B cell (primary cell): ENCODE data around the gene BCAR3. TPM values are rescaled to one million over a fixed set of nuclear protein-coding genes. Genes with fewer than 3 reads are reported as not detected.
"Not testable (repeated sequence)": the region's sequence is repeated elsewhere in the genome, so short reads cannot be mapped to it uniquely, and the experiment has no call there.

Experiments
- ATAC-seq: fragments of 200-7000 bp; cut with Tn5 transposase; one replicate; pipeline ENCODE4 v1.10.0; 2021; ENCODE audit warnings: low read depth, mild to moderate bottlenecking, moderate number of reproducible peaks, moderate library complexity
- CTCF ChIA-PET: fragments of 350-600 bp; sonication (Branson Sonifier 250); formaldehyde crosslinking; loops from one replicate; lab custom pipeline; 2021; ENCODE audit warnings: antibody characterized with exemption, inconsistent platforms; lab: Charles Lee
- POLR2A ChIA-PET: fragments of 350-600 bp; sonication (Branson Sonifier 250); formaldehyde crosslinking; loops from one replicate; lab custom pipeline; 2021; ENCODE audit warnings: antibody characterized with exemption; lab: Charles Lee
- DNase-seq: peaks from one replicate; pipeline ENCODE4 v3.0.0; 2013
- H2AFZ ChIP-seq: 2 replicates; pipeline ENCODE4 v1.6.1; 2012; ENCODE audit warnings: mild to moderate bottlenecking, low read depth, low read length; ENCODE audit not compliant: insufficient read depth, poor library complexity, severe bottlenecking
- H3K27ac ChIP-seq, 2 donors: 1 replicate in 1 of 2; 2 replicates in 1 of 2; pipeline ENCODE4 v1.5.1; 2012 to 2013; ENCODE audit warnings: low read length in 2 of 2, mild to moderate bottlenecking in 2 of 2, moderate library complexity in 1 of 2
- H3K27me3 ChIP-seq, 4 experiments: fragments of 200-600 bp in 1 of 4; sonication (generic) in 1 of 4; replicated peaks in 1 of 4; 1 replicate in 2 of 4; 2 replicates in 2 of 4; pipeline versions ENCODE4 v1.6.1 to v1.7.0; 2013 to 2016; ENCODE audit warnings: low read length in 3 of 4, mild to moderate bottlenecking in 2 of 4, mixed read lengths in 1 of 4, moderate library complexity in 1 of 4; ENCODE audit not compliant: insufficient read depth in 4 of 4, control insufficient read depth in 3 of 4; ENCODE audit errors: control extremely low read depth in 1 of 4
- H3K36me3 ChIP-seq, 2 experiments: replicated peaks in 1 of 2; 1 replicate in 1 of 2; 2 replicates in 1 of 2; pipeline versions ENCODE4 v1.6.1 to v1.7.1; 2013; ENCODE audit warnings: low read length in 1 of 2; ENCODE audit not compliant: insufficient read depth in 2 of 2, control insufficient read depth in 1 of 2; ENCODE audit errors: control extremely low read depth in 1 of 2, extremely low read depth in 1 of 2
- H3K4me1 ChIP-seq, 2 donors: fragments of 200-600 bp in 1 of 2; sonication (generic) in 1 of 2; 1 replicate in 1 of 2; 2 replicates in 1 of 2; pipeline versions ENCODE4 v1.5.1 to v1.6.1; 2013 to 2017; ENCODE audit warnings: low read length in 2 of 2; ENCODE audit not compliant: control insufficient read depth in 2 of 2, insufficient read depth in 2 of 2
- H3K4me2 ChIP-seq: replicated peaks from 2 replicates; pipeline ENCODE3; 2012; ENCODE audit warnings: mild to moderate bottlenecking, low read depth, low read length; ENCODE audit not compliant: poor library complexity, severe bottlenecking
- H3K4me3 ChIP-seq, 5 experiments: fragments of 200-600 bp in 1 of 5; sonication (generic) in 1 of 5; 1 replicate in 3 of 5; 2 replicates in 2 of 5; pipeline versions ENCODE4 v1.5.1 to v1.7.0; 2011 to 2016; ENCODE audit warnings: low read length in 4 of 5, mild to moderate bottlenecking in 4 of 5, low read depth in 2 of 5, control low read depth in 1 of 5, moderate library complexity in 1 of 5; ENCODE audit not compliant: insufficient read depth in 1 of 5; ENCODE audit errors: control extremely low read depth in 1 of 5, extremely low read depth in 1 of 5
- H3K79me2 ChIP-seq: fragments of 200-600 bp; sonication (generic); one replicate; pipeline ENCODE4 v1.6.0; 2016; ENCODE audit warnings: low read length; ENCODE audit not compliant: control insufficient read depth, insufficient read depth
- H3K9ac ChIP-seq: fragments of 200-600 bp; sonication (generic); 2 replicates; pipeline ENCODE4 v1.6.1; 2017; ENCODE audit warnings: mild to moderate bottlenecking, low read length, moderate library complexity
- H3K9me3 ChIP-seq, 3 donors: one replicate each; pipeline versions ENCODE4 v1.6.1 to v1.7.1; 2013; ENCODE audit warnings: low read length in 2 of 3; ENCODE audit not compliant: control insufficient read depth in 2 of 3, insufficient read depth in 1 of 3; ENCODE audit errors: control extremely low read depth in 1 of 3
- H4K20me1 ChIP-seq: 2 replicates; pipeline ENCODE4 v1.6.0; 2012; ENCODE audit warnings: mild to moderate bottlenecking, low read length; ENCODE audit not compliant: insufficient read depth, control insufficient read depth, poor library complexity, severe bottlenecking
- H3K27ac Mint-ChIP-seq: one replicate; pipeline ENCODE4 v1.8.0; 2021; ENCODE audit warnings: mixed read lengths
- H3K27me3 Mint-ChIP-seq: one replicate; pipeline ENCODE4 v1.8.0; 2021; ENCODE audit warnings: mixed read lengths
- H3K4me1 Mint-ChIP-seq: one replicate; pipeline ENCODE4 v1.8.0; 2021; ENCODE audit warnings: mixed read lengths
- H3K4me3 Mint-ChIP-seq: one replicate; pipeline ENCODE4 v1.8.0; 2021; ENCODE audit warnings: mixed read lengths
- H3K9me3 Mint-ChIP-seq: one replicate; pipeline ENCODE4 v1.8.0; 2022; ENCODE audit warnings: mixed read lengths; ENCODE audit not compliant: insufficient read depth
- EZH2 ChIP-seq: IDR thresholded peaks from 2 replicates; pipeline ENCODE4 v1.6.1; 2012; ENCODE audit warnings: borderline replicate concordance, low read depth, mild to moderate bottlenecking, moderate library complexity, low read length; ENCODE audit not compliant: insufficient read depth, poor library complexity, severe bottlenecking
- WGBS: methylation state at CpG from one replicate; pipeline ENCODE4 v1.1.5; 2013; ENCODE audit warnings: missing lambda C conversion rate; ENCODE audit not compliant: insufficient coverage; 5-methylcytosine and 5-hydroxymethylcytosine counted together
- intact Hi-C: fragments of 100-400 bp; cut with micrococcal nuclease; formaldehyde crosslinking; loops from one replicate; pipeline ENCODE4 v1.10.0; 2022
- polyA plus RNA-seq: library from polyadenylated mRNA; depleted of rRNA; stranded (reverse); fragments of >200 nt; gene quantifications from 2 replicates; pipeline ENCODE4 v1.2.3, GENCODE V29; 2012
- total RNA-seq, 2 donors: library from RNA; stranded (reverse); fragments of 120-200 nt in 1 of 2; gene quantifications; 1 replicate in 1 of 2; 2 replicates in 1 of 2; pipeline versions ENCODE4 v1.2.3 to v1.2.4, GENCODE V29; 2013 to 2022
- TF ChIP-seq, protein P1 (sequence below): fragments of 200-600 bp; IDR thresholded peaks from one replicate; pipeline ENCODE4 v1.8.0; 2022; ENCODE audit warnings: antibody characterized with exemption, mild to moderate bottlenecking

The BCAR3 gene
- total and polyA plus RNA-seq, 2 donors (not counting 1 experiment from before 2014, with no cell fraction given) = 6.7 to 13.0 TPM

GRCh38 chr1:93675271-93675670 lies 6.4 kb downstream of the BCAR3 start:
- Histone ChIP-seq H3K27me3 (no peaks in the 10 kb centered on the region), H3K9ac (no peak overlapping the region), H3K4me1 (peaks cover 2 to 8% of the 10 kb centered on the region in 2 donors), H3K9me3 (no peaks in the 10 kb centered on the region), H3K4me2 (no peak overlapping the region), H3K79me2 (peaks cover 52% of the 10 kb centered on the region), H2AFZ (no peak overlapping the region), H4K20me1 (no peaks in the 10 kb centered on the region), H3K36me3 (peaks cover 11 to 19% of the 10 kb centered on the region in 2 experiments), H3K27ac (no peak overlapping the region), H3K4me3 (no peak overlapping the region)
- intact Hi-C loops = no loop called here
- ChIA-PET POLR2A (interaction anchor here (0.7 kb wide), 1 partner anchor 728 kb away, joined by 5 read pairs; no protein-coding TSS in a partner anchor), CTCF (interaction anchor here (1.0 to 1.3 kb wide), 2 partner anchors 46 to 76 kb away, joined by 4 to 5 read pairs; no protein-coding TSS in a partner anchor)
- H3K4me1 Mint-ChIP-seq = peaks cover 44% of the 10 kb centered on the region
- H3K27me3 Mint-ChIP-seq = no peaks in the 10 kb centered on the region
- DNase-seq = no peak
- no peaks in the 10 kb centered on the region for H3K9me3 Mint-ChIP-seq
- H3K4me3 Mint-ChIP-seq = no peak overlapping the region
- no peak for ATAC-seq
- no peak for TF ChIP-seq EZH2
- TF ChIP-seq, protein P1, sequence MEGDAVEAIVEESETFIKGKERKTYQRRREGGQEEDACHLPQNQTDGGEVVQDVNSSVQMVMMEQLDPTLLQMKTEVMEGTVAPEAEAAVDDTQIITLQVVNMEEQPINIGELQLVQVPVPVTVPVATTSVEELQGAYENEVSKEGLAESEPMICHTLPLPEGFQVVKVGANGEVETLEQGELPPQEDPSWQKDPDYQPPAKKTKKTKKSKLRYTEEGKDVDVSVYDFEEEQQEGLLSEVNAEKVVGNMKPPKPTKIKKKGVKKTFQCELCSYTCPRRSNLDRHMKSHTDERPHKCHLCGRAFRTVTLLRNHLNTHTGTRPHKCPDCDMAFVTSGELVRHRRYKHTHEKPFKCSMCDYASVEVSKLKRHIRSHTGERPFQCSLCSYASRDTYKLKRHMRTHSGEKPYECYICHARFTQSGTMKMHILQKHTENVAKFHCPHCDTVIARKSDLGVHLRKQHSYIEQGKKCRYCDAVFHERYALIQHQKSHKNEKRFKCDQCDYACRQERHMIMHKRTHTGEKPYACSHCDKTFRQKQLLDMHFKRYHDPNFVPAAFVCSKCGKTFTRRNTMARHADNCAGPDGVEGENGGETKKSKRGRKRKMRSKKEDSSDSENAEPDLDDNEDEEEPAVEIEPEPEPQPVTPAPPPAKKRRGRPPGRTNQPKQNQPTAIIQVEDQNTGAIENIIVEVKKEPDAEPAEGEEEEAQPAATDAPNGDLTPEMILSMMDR = no peak
- H3K27ac Mint-ChIP-seq = no peak overlapping the region
- 90% methylated on average over 2 of the region's 3 CpGs for WGBS

DNA sequence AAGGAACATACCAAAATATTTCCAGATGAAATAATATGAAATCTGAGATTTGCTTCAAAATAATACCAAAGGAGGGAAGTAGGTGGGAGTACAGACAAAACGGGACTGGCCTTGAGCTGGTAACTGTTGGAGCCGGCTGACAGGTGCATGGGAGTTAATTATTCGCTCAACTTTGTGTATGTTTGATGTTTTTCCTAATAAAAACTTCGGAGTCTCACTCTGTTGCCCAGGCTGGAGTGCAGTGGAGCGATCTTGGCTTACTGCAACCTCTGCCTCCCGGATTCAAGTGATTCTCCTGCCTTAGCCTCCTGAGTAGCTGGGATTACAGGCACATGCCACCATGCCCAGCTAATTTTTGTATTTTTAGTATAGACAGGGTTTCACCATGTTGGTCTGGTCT lies 7.6 kb downstream of the BCAR3 start:
- H3K4me2 ChIP-seq, intact Hi-C loops, H3K9ac ChIP-seq, ATAC-seq, H3K4me3 ChIP-seq, H3K27me3 ChIP-seq, H3K27me3 Mint-ChIP-seq, H3K9me3 Mint-ChIP-seq, H3K4me1 ChIP-seq, H4K20me1 ChIP-seq, H3K27ac ChIP-seq, H3K9me3 ChIP-seq, POLR2A ChIA-PET, DNase-seq, H2AFZ ChIP-seq, H3K27ac Mint-ChIP-seq, H3K4me3 Mint-ChIP-seq: not testable (repeated sequence)
- 96% methylated on average over 5 of the region's 6 CpGs for WGBS
- CTCF ChIA-PET = interaction anchor here (0.9 to 1.3 kb wide), 2 partner anchors 12 to 140 kb away, joined by 3 to 5 read pairs; no protein-coding TSS in a partner anchor
- H3K4me1 Mint-ChIP-seq = peaks cover 32% of the 10 kb centered on the region
- Histone ChIP-seq H3K79me2 (peaks cover 53% of the 10 kb centered on the region), H3K36me3 (peaks cover 11 to 19% of the 10 kb centered on the region in 2 experiments)
